Kidney epithelial cell (primary cell): ENCODE measurements around the gene INTS1. TPM values are rescaled to one million over a fixed set of nuclear protein-coding genes. Genes with fewer than 3 reads are reported as not detected.

ENCODE experiments used
- DNase-seq: peaks from one replicate; pipeline ENCODE4 v3.0.0-alpha.2; 2010; ENCODE audit warnings: low read depth
- H3K27me3 ChIP-seq: 2 replicates; pipeline ENCODE4 v1.6.0; 2011; ENCODE audit warnings: low read length; ENCODE audit not compliant: control insufficient read depth, insufficient read depth
- H3K36me3 ChIP-seq: 2 replicates; pipeline ENCODE4 v1.5.1; 2011; ENCODE audit warnings: low read length; ENCODE audit not compliant: control insufficient read depth, insufficient read depth
- H3K4me3 ChIP-seq: 2 replicates; pipeline ENCODE4 v1.5.1; 2011; ENCODE audit warnings: low read depth, mild to moderate bottlenecking, control low read depth, low read length
- CTCF ChIP-seq: IDR thresholded peaks from 2 replicates; pipeline ENCODE4 v1.5.1; 2011; ENCODE audit warnings: mild to moderate bottlenecking, moderate library complexity, low read length, control low read depth, inconsistent platforms; ENCODE audit not compliant: insufficient read depth, poor library complexity, severe bottlenecking
- total RNA-seq: library from RNA; depleted of rRNA; stranded (reverse); fragments of >200 nt; gene quantifications from 2 replicates; pipeline ENCODE4 v1.2.3, GENCODE V29; 2015

The INTS1 gene
- total RNA-seq, 1 donor from 2014 or later, result 84.3 TPM

GRCh38 chr7:1483536-1484505 lies 20.4 kb downstream of the INTS1 start:
- H3K36me3 ChIP-seq, result peaks cover 2% of the 10 kb centered on the region
- no peak for DNase-seq
- no peak for TF ChIP-seq CTCF
- H3K27me3 ChIP-seq, result no peaks in the 10 kb centered on the region
- H3K4me3 ChIP-seq, result no peak overlapping the region

GRCh38 chr7:1483079-1483478 lies 21.1 kb downstream of the INTS1 start:
- no peaks in the 10 kb centered on the region for H3K27me3 ChIP-seq
- no peak for DNase-seq
- no peak for TF ChIP-seq CTCF
- H3K4me3 ChIP-seq, result no peak overlapping the region
- H3K36me3 ChIP-seq, result peaks cover 2% of the 10 kb centered on the region

GRCh38 chr7:1481300-1481699 lies 22.9 kb downstream of the INTS1 start:
- no peaks in the 10 kb centered on the region for H3K27me3 ChIP-seq
- peaks cover 2% of the 10 kb centered on the region for H3K36me3 ChIP-seq
- DNase-seq, result no peak
- no peak overlapping the region for H3K4me3 ChIP-seq
- no peak for TF ChIP-seq CTCF

- H3K27me3 ChIP-seq, result no peaks in the 10 kb centered on the region
- DNase-seq, result no peak
- H3K4me3 ChIP-seq, result no peak overlapping the region
- no peak for TF ChIP-seq CTCF
- H3K36me3 ChIP-seq, result peaks cover 2% of the 10 kb centered on the region
Measured at GRCh38 chr7:1480670-1481069, 23.5 kb downstream of the INTS1 start.

- Histone ChIP-seq H3K36me3 (no peaks in the 10 kb centered on the region), H3K27me3 (no peaks in the 10 kb centered on the region), H3K4me3 (no peak overlapping the region)
- no peak for DNase-seq
- no peak for TF ChIP-seq CTCF
Measured at GRCh38 chr7:1479287-1479686, 24.9 kb downstream of the INTS1 start.

GRCh38 chr7:1478480-1478879 lies 25.7 kb downstream of the INTS1 start:
- no peak overlapping the region for H3K4me3 ChIP-seq
- no peak for TF ChIP-seq CTCF
- no peaks in the 10 kb centered on the region for H3K36me3 ChIP-seq
- no peaks in the 10 kb centered on the region for H3K27me3 ChIP-seq
- DNase-seq, result no peak
